ENCODE measurements around the gene CDR2. TPM values are rescaled to one million over a fixed set of nuclear protein-coding genes. Genes with fewer than 3 reads are reported as not detected.

The CDR2 gene
- total and polyA plus RNA-seq, 9 of the 15 experiments (the other 6 are each of a cell fraction or from before 2014, with no cell fraction given), result 4.6 to 30.3 (median 19.9) TPM

DNA sequence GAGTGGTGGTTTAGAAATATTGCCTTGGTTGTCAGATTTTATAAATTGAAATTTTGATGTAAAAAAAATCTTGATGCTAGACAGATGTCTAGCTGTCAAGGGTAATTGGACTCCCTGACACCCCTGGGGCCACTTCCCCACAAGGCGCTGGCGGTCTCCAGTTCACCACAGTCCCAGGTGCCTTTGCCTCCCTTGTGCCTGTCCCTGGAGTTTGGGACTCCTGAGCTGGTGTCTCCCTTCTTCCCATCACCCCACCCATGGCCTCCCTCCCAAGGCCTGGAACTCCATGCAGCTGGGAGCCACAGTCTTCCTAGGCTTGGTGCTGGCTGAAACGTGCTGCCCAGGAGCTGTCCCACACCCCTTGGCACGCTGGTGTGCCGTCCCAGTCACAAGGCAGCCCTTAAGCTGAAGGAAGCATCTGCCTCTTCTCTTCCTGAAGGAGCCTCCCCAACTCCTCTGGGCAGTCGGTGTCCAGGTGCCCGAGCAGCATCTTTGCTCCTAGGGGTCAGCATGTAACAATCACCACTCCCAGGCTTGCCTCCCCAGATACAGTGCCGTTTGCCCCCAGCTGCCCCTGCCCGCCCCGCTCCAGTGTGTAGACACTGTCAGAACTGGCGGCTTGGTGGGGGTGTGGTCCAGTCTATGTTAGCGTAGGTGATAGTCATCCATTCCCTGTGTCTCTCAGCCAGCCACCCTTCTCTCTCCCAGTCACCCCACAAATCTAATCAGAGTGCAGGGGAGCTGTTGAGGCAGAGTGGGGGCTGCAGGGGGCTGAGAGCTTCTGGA is 51.1 kb downstream of the CDR2 start:
- Histone ChIP-seq H3K4me3 (no peak overlapping the region), H4K20me1 (replicated peaks; ENCODE audit: control insufficient read depth, insufficient read depth, low read length) (peaks cover 27% of the 10 kb centered on the region), H3K79me2 (ENCODE audit: control insufficient read depth, insufficient read depth, low read length) (peaks cover 18% of the 10 kb centered on the region), H3K9me3 (replicated peaks; ENCODE audit: control insufficient read depth, insufficient read depth, low read depth, low read length) (no peaks in the 10 kb centered on the region), H3K36me3 (ENCODE audit: control insufficient read depth, insufficient read depth, low read length) (peaks cover 97% of the 10 kb centered on the region), H3K4me2 (ENCODE audit: insufficient read depth, low read length) (no peak overlapping the region), H3K27me3 (ENCODE audit: control insufficient read depth in 2 of 2, insufficient read depth in 2 of 2, low read length in 2 of 2) (no peaks in the 10 kb centered on the region), H3K9me1 (ENCODE audit: control insufficient read depth, insufficient read depth, low read length) (no peaks in the 10 kb centered on the region), H3K27ac (ENCODE audit: extremely low read depth, low read depth, low read length) (no peak overlapping the region), H2AFZ (ENCODE audit: low read depth, low read length) (no peak overlapping the region), H3K4me1 (replicated peaks in 1 of 2; ENCODE audit: control insufficient read depth in 2 of 2, insufficient read depth in 2 of 2, low read length in 2 of 2) (peaks cover 0 to 4% of the 10 kb centered on the region in 2 experiments; a peak in 2 of 5 replicates), H3K9ac (ENCODE audit: insufficient read depth in 1 of 2, low read depth in 2 of 2, low read length in 2 of 2) (no peak overlapping the region; a peak in 1 of 4 replicates)
- POLR2A ChIA-PET, result interaction anchor here (0.7 kb wide), 1 partner anchor 121 kb away, joined by 3 read pairs; no protein-coding TSS in a partner anchor
- peak in 1 of 4 experiments; percentile 16 for DNase-seq (ENCODE audit: extremely low read depth in 1 of 4, low spot score in 3 of 4)
- CTCF ChIA-PET (ENCODE audit: low intra/inter-chr PET ratio), result interaction anchor here (0.5 kb wide), 1 partner anchor 1172 kb away, joined by 3 read pairs; the partner anchor contains the start of gene DNAH3
- FAIRE-seq, result no peak
- ATAC-seq, result no peak
- no TSS peak for BruUV-seq (replicated peaks)
- in situ Hi-C loops (cut with MboI), result no loop called here
- WGBS (ENCODE audit: insufficient coverage, low coverage, missing lambda C conversion rate), result 96% methylated on average over 6 of the region's 12 CpGs
- intact Hi-C loops (cut with micrococcal nuclease), result loop anchor here (10.0 kb wide), 1 partner anchor 1139 kb away; no protein-coding TSS in a partner anchor
- no peak for TF ChIP-seq STAT5B (CRISPR knock-in tag; IDR thresholded peaks at IDR 0.05)
- TF ChIP-seq ZNF347 (CRISPR knock-in tag; IDR thresholded peaks at IDR 0.05; ENCODE audit: low read depth), result no peak
- TF ChIP-seq PBX2 (CRISPR knock-in tag; IDR thresholded peaks at IDR 0.05; ENCODE audit: low read depth), result no peak
- no peak for TF ChIP-seq PBX2 (tag; conservative IDR thresholded peaks at IDR 0.05; ENCODE audit: low read depth)
- TF ChIP-seq POLR3A (IDR thresholded peaks at IDR 0.05; ENCODE audit: borderline replicate concordance, extremely low read depth, insufficient read depth, insufficient read length), result no peak
- TF ChIP-seq BMI1 (IDR thresholded peaks at IDR 0.05; ENCODE audit: low read length), result no peak
- no peak for TF ChIP-seq ATF7 (IDR thresholded peaks at IDR 0.05)
- no peak for TF ChIP-seq FOXA3 (CRISPR knock-in tag; conservative IDR thresholded peaks at IDR 0.05 in 1 of 2, IDR thresholded peaks at IDR 0.05 in 1 of 2)
- no peak for TF ChIP-seq RREB1 (CRISPR knock-in tag; IDR thresholded peaks at IDR 0.05)
- TF ChIP-seq NCOA6 (IDR thresholded peaks at IDR 0.05), result no peak
- TF ChIP-seq, protein P1, sequence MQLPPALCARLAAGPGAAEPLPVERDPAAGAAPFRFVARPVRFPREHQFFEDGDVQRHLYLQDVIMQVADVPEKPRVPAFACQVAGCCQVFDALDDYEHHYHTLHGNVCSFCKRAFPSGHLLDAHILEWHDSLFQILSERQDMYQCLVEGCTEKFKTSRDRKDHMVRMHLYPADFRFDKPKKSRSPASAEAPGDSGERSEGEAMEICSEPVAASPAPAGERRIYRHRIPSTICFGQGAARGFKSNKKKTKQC (CRISPR knock-in tag; IDR thresholded peaks at IDR 0.05), result no peak
